K562 (cell line): ENCODE results near the gene MMRN2. TPM values are rescaled to one million over a fixed set of nuclear protein-coding genes. Genes with fewer than 3 reads are reported as not detected.

ENCODE experiments used
- ATF2 ChIP-seq: sonication (generic); formaldehyde crosslinking; IDR thresholded peaks from 2 replicates; pipeline ENCODE4 v1.8.1; 2022; ENCODE audit warnings: missing genetic modification reagents
- CHD7 ChIP-seq: fragments of 200-600 bp; sonication (generic); IDR thresholded peaks from one replicate; pipeline ENCODE4 v1.6.1; 2012; ENCODE audit warnings: mild to moderate bottlenecking, low read depth, low read length, inconsistent platforms
- HDAC3 ChIP-seq: fragments of 450-650 bp; IDR thresholded peaks from 2 replicates; pipeline ENCODE4 v1.6.1; 2018; ENCODE audit warnings: borderline replicate concordance, mild to moderate bottlenecking, moderate library complexity; ENCODE audit not compliant: partially characterized antibody
- HMGN3 ChIP-seq: IDR thresholded peaks from 2 replicates; pipeline ENCODE4 v1.6.1; 2011; ENCODE audit warnings: borderline replicate concordance, low read depth, mild to moderate bottlenecking, mixed read lengths, low read length; ENCODE audit not compliant: insufficient read length; ENCODE audit errors: extremely low read depth
- HMGXB4 ChIP-seq: sonication (generic); formaldehyde crosslinking; IDR thresholded peaks from 2 replicates; pipeline ENCODE4 v1.8.1; 2023; ENCODE audit warnings: mild to moderate bottlenecking, missing genetic modification reagents
- STAG1 ChIP-seq: sonication (generic); formaldehyde crosslinking; IDR thresholded peaks from 2 replicates; pipeline ENCODE4 v1.5.0; 2020; ENCODE audit warnings: missing genetic modification reagents, borderline replicate concordance
- ZNF408 ChIP-seq: fragments of 250-450 bp; sonication (Bioruptor Pico); IDR thresholded peaks from 2 replicates; pipeline ENCODE4 v1.4.0; 2020; ENCODE audit warnings: low read depth, mild to moderate bottlenecking, moderate library complexity
- polyA plus RNA-seq, 8 experiments: library from polyadenylated mRNA; depleted of rRNA in 4 of 8; stranded (reverse) in 5 of 8; unstranded in 3 of 8; fragments of >200 nt; fragmentation: Nextera tagmentation in 2 of 8; fragmentation: Illumina TruSeq in 1 of 8; extraction: Ambion mirVana in 2 of 8; extraction: Trizol in 1 of 8; gene quantifications; 2 replicates each; pipeline versions ENCODE4 v1.2.1 to v1.2.3, GENCODE V29; 2011 to 2014; ENCODE audit warnings: inconsistent platforms in 1 of 8, missing spikeins in 1 of 8
- total RNA-seq, 7 experiments: library from RNA; depleted of rRNA in 6 of 7; stranded (reverse); fragments of >200 nt in 6 of 7; fragmentation: Illumina TruSeq in 2 of 7; extraction: Trizol in 2 of 7; gene quantifications; 2 replicates each; pipeline versions ENCODE4 v1.2.1 to v1.2.3, GENCODE V29; 2011 to 2021; ENCODE audit warnings: low replicate concordance in 1 of 7

MMRN2 gene
- total and polyA plus RNA-seq, 9 of the 15 experiments (the other 6 are each of a cell fraction or from before 2014, with no cell fraction given), result 0.07 to 2.0 (median 1.2) TPM

- TF ChIP-seq HMGN3 (no peak), ATF2 (CRISPR knock-in tag) (no peak), HDAC3 (peak; percentile 31), CHD7 (no peak), STAG1 (CRISPR knock-in tag) (no peak), ZNF408 (CRISPR knock-in tag) (no peak), HMGXB4 (CRISPR knock-in tag) (no peak)
Observed at GRCh38 chr10:86888585-86889381, 68.6 kb downstream of the MMRN2 start (continued).
